Activated CD8-positive, alpha-beta memory T cell treated with anti-CD3 and anti-CD28 coated beads, Interleukin-2, amount 50 U/mL, for 1 hour (primary cell): Measurements from ENCODE around the gene ESF1.

Source experiments
- DNase-seq: peaks from one replicate; pipeline ENCODE4 v3.0.0-alpha.2; 2020; ENCODE audit errors: extremely low read depth

ESF1 gene

DNA sequence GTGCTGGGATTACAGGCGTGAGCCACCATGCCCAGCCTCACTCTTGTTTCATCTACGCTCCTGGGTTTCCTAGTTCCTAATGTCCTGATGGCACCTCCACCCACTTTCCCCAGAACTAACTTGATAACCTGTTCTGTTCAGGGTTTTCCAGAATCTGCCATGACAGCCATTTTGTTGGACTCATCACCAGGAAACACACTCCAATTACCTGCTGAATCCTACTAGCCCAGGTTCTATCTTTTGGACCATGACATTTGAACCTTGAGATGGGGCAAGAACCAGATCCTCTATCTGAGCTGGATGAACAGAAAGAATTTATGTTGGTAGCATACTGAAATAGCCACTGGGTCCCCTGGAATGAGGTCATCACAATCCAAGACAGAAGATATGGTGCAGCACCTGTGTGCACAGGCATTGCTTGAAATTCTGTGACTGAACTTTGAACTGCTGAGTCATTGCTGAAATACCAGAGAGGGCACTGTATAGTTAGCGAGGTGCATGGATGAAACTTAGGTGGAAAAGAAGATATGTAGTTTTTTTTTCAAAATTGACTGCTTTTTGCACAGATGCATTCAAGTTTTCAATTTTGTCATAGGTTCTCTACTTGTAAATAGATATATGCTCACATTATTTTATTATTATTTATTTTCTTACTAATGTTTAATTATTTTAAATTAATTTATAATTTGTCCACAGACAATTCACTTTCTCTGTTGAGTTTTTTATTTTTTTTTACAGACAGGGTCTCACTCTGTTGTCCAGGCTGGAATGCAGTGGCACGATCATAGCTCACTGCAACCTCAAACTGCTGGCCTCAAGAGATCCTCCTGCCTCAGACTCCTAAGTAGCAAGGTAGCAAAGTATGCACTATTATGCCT is 103.2 kb downstream of the ESF1 start:
- DNase-seq: no peak

DNA sequence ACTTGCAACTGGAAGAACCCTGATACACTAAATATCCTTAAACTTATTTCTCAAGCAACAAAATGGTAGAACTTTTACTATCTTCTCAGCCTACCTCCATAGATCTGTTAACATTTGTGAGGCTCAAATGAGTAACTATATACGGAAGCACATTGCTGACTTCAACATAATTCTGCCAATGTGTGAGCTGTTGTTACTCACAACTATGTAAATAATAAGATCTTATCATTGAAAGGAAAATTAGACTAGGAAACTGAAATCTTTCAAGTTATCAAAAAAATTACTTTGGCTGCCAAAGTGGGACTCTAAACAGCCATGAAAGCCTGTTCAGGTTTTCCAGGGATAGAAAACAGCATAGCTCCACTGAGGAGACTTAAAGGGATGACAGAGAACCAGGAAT is 105.8 kb downstream of the ESF1 start:
- no peak for DNase-seq

DNA sequence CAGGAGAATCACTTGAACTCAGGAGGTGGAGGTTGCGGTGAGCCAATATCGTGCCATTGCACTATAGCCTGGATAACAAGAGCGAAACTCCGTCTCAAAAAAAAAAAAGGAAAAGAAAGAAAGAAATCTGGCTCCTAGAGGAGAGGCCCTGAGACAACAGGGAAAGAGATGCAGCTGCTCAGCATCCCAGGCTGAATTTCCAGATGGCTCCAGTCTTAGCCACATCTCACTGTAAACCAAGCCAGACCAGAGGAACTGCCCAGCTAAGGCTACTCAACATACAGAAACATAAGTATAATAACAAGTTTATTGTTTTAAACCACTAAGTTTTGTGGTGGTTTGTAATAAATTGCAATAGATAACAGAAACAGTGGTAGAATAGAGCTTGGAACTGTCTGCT is 107.5 kb downstream of the ESF1 start:
- no peak for DNase-seq

DNA sequence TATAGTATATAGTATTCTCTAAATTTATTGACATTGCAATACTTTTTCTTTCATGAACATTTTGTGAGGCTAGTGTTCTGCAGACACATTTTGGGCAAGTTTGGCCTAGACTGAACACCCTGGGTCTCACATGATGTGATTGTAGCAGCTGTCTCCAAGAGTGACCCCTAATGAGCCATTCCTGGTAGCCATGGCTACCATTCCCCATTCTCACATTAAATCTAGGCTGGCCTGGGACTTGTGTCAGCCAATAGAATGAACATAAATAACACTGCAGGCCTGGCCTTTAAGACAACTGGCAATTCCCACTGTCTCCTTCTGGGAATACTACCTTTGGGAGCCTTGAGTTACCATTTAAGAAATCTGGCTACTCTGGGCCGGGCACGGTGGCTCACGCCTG is 108.0 kb downstream of the ESF1 start:
- DNase-seq: no peak

DNA sequence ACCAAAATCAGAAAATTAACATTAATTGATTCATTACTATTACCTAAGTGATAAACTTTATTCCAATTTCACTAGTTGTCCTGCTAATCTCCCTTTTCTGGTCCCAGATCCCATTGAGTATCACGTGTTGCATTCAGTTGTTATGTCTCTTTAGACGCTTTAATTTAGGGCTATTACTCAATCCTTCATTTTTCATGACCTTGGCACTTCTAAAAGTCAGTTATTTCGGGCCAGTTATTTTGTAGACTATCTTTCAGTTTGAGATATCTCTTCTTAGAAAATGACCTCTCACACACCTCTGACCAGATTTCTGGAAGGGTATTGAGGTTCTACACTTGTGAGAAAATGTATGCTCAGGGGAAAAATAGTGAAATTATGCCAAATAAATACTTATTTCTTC is 112.0 kb downstream of the ESF1 start:
- no peak for DNase-seq

DNA sequence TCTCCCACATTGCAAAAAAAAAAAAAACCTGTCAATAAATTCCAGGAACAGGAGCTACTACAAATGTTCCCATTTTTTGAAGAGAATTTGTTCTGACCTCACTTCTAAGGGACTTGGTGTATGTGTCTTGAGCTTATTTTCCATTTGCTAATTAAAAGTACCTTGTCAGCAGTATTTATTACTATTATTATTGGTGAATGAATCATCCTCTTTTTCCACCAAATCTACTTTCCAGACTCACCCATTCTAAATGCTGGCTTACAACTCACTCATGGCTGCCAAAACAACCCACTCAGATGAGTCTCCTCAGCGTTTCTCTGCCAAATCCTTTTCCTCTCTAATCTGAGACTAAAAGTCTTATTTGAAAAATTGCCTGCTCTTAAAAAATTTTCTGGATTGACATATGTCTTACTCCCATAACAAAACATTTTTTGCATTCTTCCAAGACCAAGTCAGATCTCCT is 112.8 kb downstream of the ESF1 start:
- no peak for DNase-seq

DNA sequence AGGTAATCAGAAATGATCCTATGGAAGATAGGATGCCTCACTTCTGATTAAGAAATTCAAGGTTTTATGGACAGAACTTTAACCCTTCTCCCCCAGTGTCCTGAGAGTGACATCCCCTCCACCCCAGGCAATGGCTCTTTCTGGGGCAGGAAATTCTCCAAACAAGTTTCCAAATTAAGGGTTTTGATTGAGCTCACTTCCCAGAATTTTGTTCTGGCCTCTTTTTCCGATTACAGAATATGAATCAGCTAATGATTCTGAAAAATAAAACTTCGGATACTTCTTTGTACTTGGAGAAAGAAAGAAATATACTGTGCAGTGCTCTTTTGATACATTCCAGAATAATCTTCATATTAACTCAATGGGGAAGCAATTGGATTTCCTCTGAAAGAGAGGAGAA is 113.2 kb downstream of the ESF1 start:
- no peak for DNase-seq

DNA sequence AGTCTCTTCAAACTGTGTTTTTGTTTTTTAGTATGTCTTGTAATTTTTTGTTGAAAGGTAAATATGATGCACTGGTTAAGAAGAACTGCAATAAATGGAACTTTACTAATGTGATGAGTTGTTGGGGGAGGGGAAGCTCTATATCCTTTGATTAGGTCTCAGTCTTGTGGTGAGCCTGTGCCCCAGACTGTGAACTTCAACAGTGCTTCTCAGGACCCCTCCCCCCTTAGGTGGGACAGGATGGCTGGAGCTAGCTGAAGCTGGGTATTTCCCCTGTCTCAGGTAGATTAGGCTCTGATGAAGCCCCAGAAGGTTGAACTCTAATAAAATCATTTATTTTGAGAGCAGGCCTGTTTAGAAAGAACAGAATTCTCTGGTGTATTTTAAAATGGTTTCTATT is 114.6 kb downstream of the ESF1 start:
- no peak for DNase-seq

DNA sequence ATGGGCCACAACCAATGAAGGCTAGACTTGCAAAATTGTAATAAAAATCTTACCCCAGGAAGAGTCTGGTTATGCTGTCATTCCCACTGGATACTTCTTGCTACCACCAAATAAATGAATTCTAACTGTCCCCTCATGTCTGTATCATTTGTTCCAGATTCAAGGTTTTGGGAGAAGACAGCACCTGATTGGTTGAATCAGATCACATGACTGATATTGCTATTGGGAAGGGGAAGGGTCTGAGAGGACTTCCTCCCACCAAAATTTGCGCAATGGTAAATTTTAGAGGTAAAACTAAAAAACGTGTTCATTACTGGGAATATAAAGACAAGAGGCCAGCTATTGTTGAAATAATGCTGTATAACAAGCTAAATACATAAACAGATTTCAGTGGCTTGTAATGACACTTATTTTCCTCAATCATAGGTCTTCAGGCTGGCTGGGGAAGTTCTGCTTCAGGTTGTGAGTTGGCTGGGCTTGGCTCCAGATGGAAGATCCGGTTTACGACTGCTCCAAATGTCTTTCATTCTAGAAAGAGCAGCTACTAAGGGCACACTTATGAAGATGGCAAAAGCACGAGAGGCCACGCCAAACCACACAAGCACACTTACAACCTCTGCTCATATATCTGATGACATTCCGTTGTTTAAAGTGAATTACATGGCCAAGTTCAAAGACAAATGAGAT is 118.9 kb downstream of the ESF1 start:
- DNase-seq: no peak
